Sigmoid colon (tissue), 7 donors: ENCODE measurements around the gene FOXP1. TPM values are rescaled to one million over a fixed set of nuclear protein-coding genes. Genes with fewer than 3 reads are reported as not detected.

Source experiments
- DNase-seq: peaks from one replicate; pipeline ENCODE4 v3.0.0-alpha.2; 2019
- H3K27ac ChIP-seq, 4 donors: fragments of 200-600 bp; sonication (generic); one replicate each; pipeline ENCODE4 v1.5.1; 2016 to 2019; ENCODE audit warnings: mild to moderate bottlenecking in 1 of 4
- H3K27me3 ChIP-seq, 3 donors: fragments of 200-600 bp; sonication (generic); one replicate each; pipeline ENCODE4 v1.5.1; 2019; ENCODE audit warnings: mild to moderate bottlenecking in 1 of 3
- H3K36me3 ChIP-seq, 4 donors: fragments of 200-600 bp; sonication (generic); one replicate each; pipeline ENCODE4 v1.5.1; 2016 to 2019
- H3K4me1 ChIP-seq, 4 donors: fragments of 200-600 bp; sonication (generic); one replicate each; pipeline ENCODE4 v1.5.1; 2017 to 2019
- H3K4me3 ChIP-seq, 4 donors: fragments of 200-600 bp; sonication (generic); one replicate each; pipeline ENCODE4 v1.5.1; 2017 to 2019; ENCODE audit warnings: mild to moderate bottlenecking in 2 of 4, moderate library complexity in 1 of 4
- H3K9me3 ChIP-seq, 4 donors: fragments of 200-600 bp in 3 of 4; sonication (generic) in 3 of 4; one replicate each; pipeline versions ENCODE4 v1.5.1 to v1.6.1; 2013 to 2019
- CTCF ChIP-seq, 4 experiments: fragments of 450-650 bp in 3 of 4; fragments of 200-600 bp in 1 of 4; IDR thresholded peaks; one replicate each; pipeline ENCODE4 v1.5.1; 2016 to 2019; ENCODE audit warnings: antibody characterized with exemption in 4 of 4, mild to moderate bottlenecking in 3 of 4, moderate library complexity in 2 of 4
- EP300 ChIP-seq, 4 donors: sonication (generic); formaldehyde crosslinking; IDR thresholded peaks; one replicate each; pipeline ENCODE4 v1.6.1; 2017; ENCODE audit warnings: antibody characterized with exemption in 4 of 4
- POLR2A ChIP-seq, 2 donors: fragments of 450-650 bp; IDR thresholded peaks; one replicate each; pipeline ENCODE4 v1.6.1; 2016; ENCODE audit warnings: antibody characterized with exemption in 2 of 2, mild to moderate bottlenecking in 2 of 2, moderate library complexity in 2 of 2
- POLR2AphosphoS5 ChIP-seq, 4 donors: sonication (generic); formaldehyde crosslinking; IDR thresholded peaks; one replicate each; pipeline ENCODE4 v1.6.1; 2017; ENCODE audit warnings: antibody characterized with exemption in 4 of 4
- WGBS, 2 donors: extraction: QIAGEN DNeasy Blood & Tissue Kit; methylation state at CpG; one replicate each; pipeline ENCODE4 v1.1.7; 2013; 5-methylcytosine and 5-hydroxymethylcytosine counted together
- intact Hi-C: fragments of 100-400 bp; cut with DNase I; formaldehyde crosslinking; loops from one replicate; pipeline ENCODE4 v1.15.1; 2023
- polyA plus RNA-seq, 3 donors: library from polyadenylated mRNA; stranded (reverse); fragments of 200-250 nt; gene quantifications; one replicate each; pipeline ENCODE4 v1.2.3, GENCODE V29; 2013
- total RNA-seq, 4 donors: library from RNA; depleted of rRNA; stranded (reverse); fragments of >200 nt; gene quantifications; one replicate each; pipeline ENCODE4 v1.1.0, GENCODE V29; 2016
- donor health status: healthy with polysubstance abuse.
- donor health status: Bipolar disorder and iron deficiency.
- donor health status: healthy.

The FOXP1 gene
- total and polyA plus RNA-seq, 7 donors: 13.8 to 232 (median 139) TPM

GRCh38 chr3:71309342-71309741 is 274.2 kb downstream of the FOXP1 start:
- H3K9me3 ChIP-seq: no peaks in the 10 kb centered on the region
- H3K27ac ChIP-seq: peak overlapping the region in 2 of 4 donors; percentile 78 to 88
- WGBS, 2 donors: 67 to 86% methylated on average over 3 of the region's 3 CpGs
- TF ChIP-seq EP300 (IDR thresholded peaks at IDR 0.05) (no peak), POLR2A (IDR thresholded peaks at IDR 0.05) (no peak), POLR2AphosphoS5 (IDR thresholded peaks at IDR 0.05) (no peak), CTCF (IDR thresholded peaks at IDR 0.05) (no peak)
- H3K36me3 ChIP-seq: no peaks in the 10 kb centered on the region
- intact Hi-C loops: loop anchor here (5.0 kb wide), 2 partner anchors 177 to 247 kb away; no protein-coding TSS in a partner anchor
- no peaks in the 10 kb centered on the region for H3K27me3 ChIP-seq
- DNase-seq: no peak
- H3K4me1 ChIP-seq: peaks cover 0 to 70% (median 41%) of the 10 kb centered on the region in 4 donors
- no peak overlapping the region for H3K4me3 ChIP-seq

GRCh38 chr3:71308836-71309235 is 274.7 kb downstream of the FOXP1 start:
- Histone ChIP-seq H3K4me1 (peaks cover 0 to 75% (median 46%) of the 10 kb centered on the region in 4 donors), H3K9me3 (no peaks in the 10 kb centered on the region), H3K27ac (peak overlapping the region in 2 of 4 donors; percentile 16 to 88), H3K4me3 (no peak overlapping the region), H3K36me3 (no peaks in the 10 kb centered on the region), H3K27me3 (no peaks in the 10 kb centered on the region)
- TF ChIP-seq POLR2AphosphoS5 (IDR thresholded peaks at IDR 0.05): no peak
- no peak for TF ChIP-seq EP300 (IDR thresholded peaks at IDR 0.05)
- no peak for TF ChIP-seq POLR2A (IDR thresholded peaks at IDR 0.05)
- TF ChIP-seq CTCF (IDR thresholded peaks at IDR 0.05): no peak
- intact Hi-C loops: loop anchor here (5.0 kb wide), 2 partner anchors 177 to 247 kb away; no protein-coding TSS in a partner anchor
- 75 to 91% methylated on average over 4 of the region's 4 CpGs for WGBS, 2 donors
- DNase-seq: no peak

GRCh38 chr3:71307991-71308697 is 275.4 kb downstream of the FOXP1 start:
- H3K4me1 ChIP-seq: peaks cover 0 to 82% (median 53%) of the 10 kb centered on the region in 4 donors
- H3K27ac ChIP-seq: peak overlapping the region; percentile 16 to 88 (median 63)
- intact Hi-C loops: loop anchor here (5.0 kb wide), 2 partner anchors 176 to 246 kb away; no protein-coding TSS in a partner anchor
- no peak for TF ChIP-seq CTCF (IDR thresholded peaks at IDR 0.05)
- H3K36me3 ChIP-seq: no peaks in the 10 kb centered on the region
- no peak for DNase-seq
- no peak overlapping the region for H3K4me3 ChIP-seq
- no peaks in the 10 kb centered on the region for H3K9me3 ChIP-seq
- no peaks in the 10 kb centered on the region for H3K27me3 ChIP-seq
- WGBS, 2 donors: 84 to 93% methylated on average over 17 of the region's 17 CpGs

- WGBS, 2 donors: 8 to 12% methylated on average over 21 of the region's 21 CpGs
- intact Hi-C loops: loop anchor here (5.0 kb wide), 2 partner anchors 173 to 243 kb away; no protein-coding TSS in a partner anchor
- no peaks in the 10 kb centered on the region for H3K36me3 ChIP-seq
- peak overlapping the region; percentile 19 to 48 (median 42) for H3K4me3 ChIP-seq
- no peaks in the 10 kb centered on the region for H3K27me3 ChIP-seq
- H3K9me3 ChIP-seq: no peaks in the 10 kb centered on the region
- DNase-seq: no peak
- peaks cover 0 to 82% (median 48%) of the 10 kb centered on the region in 4 donors for H3K4me1 ChIP-seq
- H3K27ac ChIP-seq: peak overlapping the region; percentile 83 to 88 (median 84)
- TF ChIP-seq EP300 (IDR thresholded peaks at IDR 0.05): no peak
- TF ChIP-seq POLR2AphosphoS5 (IDR thresholded peaks at IDR 0.05): peak in 2 of 4 donors; percentile 36 to 41
- TF ChIP-seq POLR2A (IDR thresholded peaks at IDR 0.05): no peak
- TF ChIP-seq CTCF (IDR thresholded peaks at IDR 0.05): no peak
Measured at GRCh38 chr3:71305231-71306206, 278.0 kb downstream of the FOXP1 start.
